ENCODE measurements around the gene OTOR.

The OTOR gene

DNA sequence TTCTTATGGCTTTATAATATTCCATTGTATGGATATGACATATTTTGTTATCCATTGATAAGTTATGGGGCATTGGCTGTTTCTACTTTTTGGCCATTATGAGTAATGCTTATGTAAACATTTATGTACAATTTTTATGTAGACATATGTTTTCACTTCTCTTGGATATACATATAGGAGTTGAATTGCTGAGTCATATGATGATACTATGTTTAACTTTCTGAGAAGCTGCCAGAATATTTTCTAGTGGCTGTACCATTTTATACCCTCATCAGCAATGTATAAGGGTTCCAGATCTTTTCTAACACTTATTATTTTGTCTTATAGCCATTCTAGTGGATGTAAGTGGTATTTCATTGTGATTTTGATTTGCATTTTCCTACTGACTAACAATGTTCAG, 23.1 kb downstream of the OTOR start:
- Histone ChIP-seq H3K4me1 (ENCODE audit: control insufficient read depth, insufficient read depth, low read length, poor library complexity, severe bottlenecking) (no peaks in the 10 kb centered on the region), H3K4me3 (ENCODE audit: insufficient read depth, low read depth, low read length, poor library complexity, severe bottlenecking) (no peak overlapping the region), H3K9me3 (ENCODE audit: control insufficient read depth, low read length) (no peaks in the 10 kb centered on the region), H3K27ac (ENCODE audit: insufficient read depth, low read length, poor library complexity, severe bottlenecking) (no peak overlapping the region), H3K36me3 (ENCODE audit: control insufficient read depth, insufficient read depth, low read length) (no peaks in the 10 kb centered on the region), H3K27me3 (replicated peaks; ENCODE audit: control insufficient read depth, insufficient read depth, low read length, poor library complexity, severe bottlenecking) (no peaks in the 10 kb centered on the region)
- no peak for DNase-seq

DNA sequence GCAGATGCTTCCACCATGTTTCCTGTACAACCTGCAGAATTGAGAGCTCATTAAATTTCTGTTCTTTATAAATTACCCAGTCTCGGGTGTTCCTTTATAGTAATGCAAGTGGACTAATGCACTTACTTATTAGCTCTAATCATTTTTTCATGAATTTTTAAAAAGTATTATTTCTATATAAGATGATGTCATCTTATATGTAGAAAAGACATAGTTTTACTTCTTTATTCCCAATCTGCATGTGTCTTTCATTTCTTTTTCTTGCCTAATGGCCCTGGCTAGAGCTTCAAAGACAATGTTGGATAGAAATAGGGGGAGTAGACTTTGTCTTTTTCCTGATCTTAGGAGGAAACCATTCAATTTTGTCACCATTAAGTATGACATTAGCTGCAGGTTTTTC, 27.8 kb downstream of the OTOR start:
- H3K9me3 ChIP-seq (ENCODE audit: control insufficient read depth, low read length) = no peaks in the 10 kb centered on the region
- no peak for DNase-seq
- H3K4me3 ChIP-seq (ENCODE audit: insufficient read depth, low read depth, low read length, poor library complexity, severe bottlenecking) = no peak overlapping the region
- H3K27ac ChIP-seq (ENCODE audit: insufficient read depth, low read length, poor library complexity, severe bottlenecking) = no peak overlapping the region
- H3K36me3 ChIP-seq (ENCODE audit: control insufficient read depth, insufficient read depth, low read length) = no peaks in the 10 kb centered on the region
- no peaks in the 10 kb centered on the region for H3K4me1 ChIP-seq (ENCODE audit: control insufficient read depth, insufficient read depth, low read length, poor library complexity, severe bottlenecking)
- H3K27me3 ChIP-seq (replicated peaks; ENCODE audit: control insufficient read depth, insufficient read depth, low read length, poor library complexity, severe bottlenecking) = no peaks in the 10 kb centered on the region

DNA sequence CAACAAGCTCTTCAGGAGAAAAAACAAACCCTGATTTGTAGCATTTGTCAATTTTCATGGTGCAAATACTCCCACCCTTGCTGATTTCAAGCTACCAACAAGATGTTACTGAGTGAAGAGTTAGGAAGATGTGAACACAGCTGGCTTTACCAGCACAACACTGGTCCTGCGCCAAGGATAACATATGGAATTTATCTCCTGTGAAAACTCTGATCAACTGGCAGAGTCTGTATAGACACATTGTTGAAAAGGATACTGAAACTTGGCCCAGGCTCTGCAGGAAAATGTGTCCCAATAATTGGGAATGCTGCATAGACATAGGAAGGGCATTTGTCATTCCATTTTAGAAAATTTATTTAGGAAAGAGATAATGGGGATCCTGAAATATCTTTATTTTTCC, 29.0 kb downstream of the OTOR start:
- Histone ChIP-seq H3K4me1 (ENCODE audit: control insufficient read depth, insufficient read depth, low read length, poor library complexity, severe bottlenecking) (no peaks in the 10 kb centered on the region), H3K4me3 (ENCODE audit: insufficient read depth, low read depth, low read length, poor library complexity, severe bottlenecking) (no peak overlapping the region), H3K27ac (ENCODE audit: insufficient read depth, low read length, poor library complexity, severe bottlenecking) (no peak overlapping the region), H3K9me3 (ENCODE audit: control insufficient read depth, low read length) (no peaks in the 10 kb centered on the region), H3K36me3 (ENCODE audit: control insufficient read depth, insufficient read depth, low read length) (no peaks in the 10 kb centered on the region), H3K27me3 (replicated peaks; ENCODE audit: control insufficient read depth, insufficient read depth, low read length, poor library complexity, severe bottlenecking) (no peaks in the 10 kb centered on the region)
- no peak for DNase-seq

DNA sequence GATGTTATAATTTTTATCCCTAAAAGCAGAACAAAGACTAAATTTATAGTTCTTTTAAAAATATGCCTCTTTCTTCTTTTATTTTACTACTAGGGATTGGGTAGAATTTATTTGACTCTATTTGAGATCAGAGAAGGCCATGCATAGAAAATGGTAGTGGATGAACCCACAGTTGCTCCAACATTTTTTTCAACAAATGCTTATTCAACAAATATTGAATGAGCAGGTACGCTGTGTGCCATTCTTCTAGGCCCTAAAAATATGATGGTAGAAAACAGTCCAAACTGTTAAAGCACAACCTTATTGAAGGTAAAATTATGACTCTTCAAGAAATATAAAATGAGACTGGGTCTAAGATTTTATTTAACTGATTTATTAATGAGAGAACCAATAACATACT, 30.0 kb downstream of the OTOR start:
- Histone ChIP-seq H3K27me3 (replicated peaks; ENCODE audit: control insufficient read depth, insufficient read depth, low read length, poor library complexity, severe bottlenecking) (no peaks in the 10 kb centered on the region), H3K9me3 (ENCODE audit: control insufficient read depth, low read length) (no peaks in the 10 kb centered on the region), H3K4me1 (ENCODE audit: control insufficient read depth, insufficient read depth, low read length, poor library complexity, severe bottlenecking) (no peaks in the 10 kb centered on the region), H3K4me3 (ENCODE audit: insufficient read depth, low read depth, low read length, poor library complexity, severe bottlenecking) (no peak overlapping the region), H3K36me3 (ENCODE audit: control insufficient read depth, insufficient read depth, low read length) (no peaks in the 10 kb centered on the region), H3K27ac (ENCODE audit: insufficient read depth, low read length, poor library complexity, severe bottlenecking) (no peak overlapping the region)
- no peak for DNase-seq

DNA sequence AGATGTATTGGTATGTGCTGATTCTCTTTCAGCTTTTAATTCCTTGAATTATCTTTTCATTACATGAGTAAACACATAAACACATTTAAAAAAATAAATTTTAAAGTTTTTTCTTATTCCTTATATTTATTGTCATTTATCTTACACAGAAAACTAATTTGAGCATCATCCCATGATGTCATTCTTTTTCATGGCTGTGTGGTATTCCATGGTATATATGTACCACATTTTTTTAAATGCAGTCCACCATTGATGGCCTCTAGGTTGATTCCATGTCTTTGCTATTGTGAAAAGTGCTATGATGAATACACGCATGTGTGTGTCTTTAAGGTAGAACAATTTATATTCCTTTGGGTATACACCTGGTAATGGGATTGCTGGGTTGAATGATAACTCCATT, 33.3 kb downstream of the OTOR start:
- DNase-seq = no peak
- no peak overlapping the region for H3K27ac ChIP-seq (ENCODE audit: insufficient read depth, low read length, poor library complexity, severe bottlenecking)
- H3K36me3 ChIP-seq (ENCODE audit: control insufficient read depth, insufficient read depth, low read length) = no peaks in the 10 kb centered on the region
- H3K9me3 ChIP-seq (ENCODE audit: control insufficient read depth, low read length) = no peaks in the 10 kb centered on the region
- H3K4me1 ChIP-seq (ENCODE audit: control insufficient read depth, insufficient read depth, low read length, poor library complexity, severe bottlenecking) = no peaks in the 10 kb centered on the region
- H3K27me3 ChIP-seq (replicated peaks; ENCODE audit: control insufficient read depth, insufficient read depth, low read length, poor library complexity, severe bottlenecking) = peaks cover 3% of the 10 kb centered on the region
- no peak overlapping the region for H3K4me3 ChIP-seq (ENCODE audit: insufficient read depth, low read depth, low read length, poor library complexity, severe bottlenecking)

DNA sequence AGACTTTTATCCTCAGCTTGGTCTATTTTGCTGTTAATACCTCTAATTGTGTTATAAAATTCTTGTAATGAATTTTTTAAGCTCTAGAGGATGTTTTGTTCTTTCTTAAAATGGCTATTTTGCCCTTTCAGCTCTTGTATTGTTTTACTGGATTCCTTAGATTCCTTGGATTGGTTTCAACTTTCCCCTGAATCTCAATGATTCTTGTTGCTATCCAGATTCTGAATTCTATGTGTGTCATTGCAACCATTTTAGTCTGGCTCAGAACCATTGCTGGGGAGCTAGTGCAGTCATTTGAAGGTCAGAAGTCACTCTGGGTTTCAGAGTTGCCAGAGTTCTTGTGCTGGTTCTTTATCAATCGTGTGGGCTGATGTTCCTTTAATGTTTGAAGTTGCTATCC, 37.1 kb downstream of the OTOR start:
- Histone ChIP-seq H3K4me3 (ENCODE audit: insufficient read depth, low read depth, low read length, poor library complexity, severe bottlenecking) (no peak overlapping the region), H3K36me3 (ENCODE audit: control insufficient read depth, insufficient read depth, low read length) (no peaks in the 10 kb centered on the region), H3K9me3 (ENCODE audit: control insufficient read depth, low read length) (no peaks in the 10 kb centered on the region), H3K27me3 (replicated peaks; ENCODE audit: control insufficient read depth, insufficient read depth, low read length, poor library complexity, severe bottlenecking) (peaks cover 3% of the 10 kb centered on the region), H3K27ac (ENCODE audit: insufficient read depth, low read length, poor library complexity, severe bottlenecking) (no peak overlapping the region), H3K4me1 (ENCODE audit: control insufficient read depth, insufficient read depth, low read length, poor library complexity, severe bottlenecking) (no peaks in the 10 kb centered on the region)
- no peak for DNase-seq
